DND-41 (cell line): Measurements from ENCODE around the gene CDCA7.

Experiments
- CTCF ChIP-seq: IDR thresholded peaks from 2 replicates; pipeline ENCODE4 v1.5.1; 2012; ENCODE audit warnings: borderline replicate concordance, low read length, moderate library complexity, mild to moderate bottlenecking; ENCODE audit not compliant: poor library complexity, severe bottlenecking; ENCODE audit errors: extremely low read depth
- EZH2 ChIP-seq: IDR thresholded peaks from 3 replicates; pipeline ENCODE4 v1.6.1; 2012; ENCODE audit warnings: borderline replicate concordance, low read depth, mild to moderate bottlenecking, moderate library complexity, low read length, inconsistent platforms; ENCODE audit not compliant: severe bottlenecking

DNA sequence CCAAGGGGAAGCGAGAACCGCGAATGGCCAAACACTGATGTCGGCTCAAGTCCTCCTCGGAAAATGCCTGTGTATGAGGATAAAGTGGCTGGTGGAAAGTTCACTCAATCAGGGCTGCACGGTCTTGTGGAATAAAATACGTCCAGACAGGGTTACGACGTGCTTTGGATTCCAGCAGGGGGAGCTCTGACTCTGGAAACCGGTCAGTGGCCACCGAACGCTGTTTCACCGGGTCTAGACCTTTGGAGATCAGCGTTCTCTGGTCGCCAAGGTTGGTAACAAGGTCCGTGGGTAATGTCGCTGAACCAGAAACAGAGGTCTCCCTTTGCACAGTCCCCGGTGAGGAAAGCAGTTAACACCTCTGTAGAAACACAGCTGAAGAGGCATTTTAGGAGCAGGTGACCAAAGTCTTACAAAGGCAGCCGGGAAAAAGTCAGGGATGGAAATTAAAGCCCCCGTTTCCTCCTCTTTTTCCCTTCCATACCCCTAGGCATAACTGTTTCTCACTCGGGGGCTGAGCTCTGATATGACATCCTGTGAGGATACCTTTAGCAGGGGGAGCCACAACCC lies 47.8 kb downstream of the CDCA7 start:
- TF ChIP-seq CTCF (peak; percentile 94), EZH2 (no peak)
